IMR-90 (cell line): Measurements from ENCODE around the gene SH2D5. TPM values are rescaled to one million over a fixed set of nuclear protein-coding genes. Genes with fewer than 3 reads are reported as not detected.

Experiments used
- ATAC-seq: fragments of 200-7000 bp; cut with Tn5 transposase; 2 replicates; pipeline ENCODE4 v1.9.1; 2020; ENCODE audit warnings: low read depth, mild to moderate bottlenecking, moderate library complexity
- BruUV-seq: library from RNA; stranded (reverse); fragments of 400-500 nt; replicated peaks from 2 replicates; lab custom pipeline; 2021; lab: Mats Ljungman, UMichigan
- CTCF ChIA-PET: fragments of 300-600 bp; formaldehyde crosslinking; extraction: SDS; loops from one replicate; lab custom pipeline; 2021; ENCODE audit warnings: antibody characterized with exemption; lab: Yijun Ruan, JAX
- POLR2A ChIA-PET: fragments of 300-600 bp; sonication (Branson Sonifier 250); formaldehyde crosslinking; loops from one replicate; lab custom pipeline; 2022; ENCODE audit warnings: antibody characterized with exemption; ENCODE audit not compliant: unreplicated experiment; lab: Charles Lee
- DNase-seq: peaks from one replicate; pipeline ENCODE4 v3.0.0; 2013
- H2AFZ ChIP-seq: replicated peaks from 2 replicates; pipeline ENCODE3; 2013; ENCODE audit warnings: low read length, mild to moderate bottlenecking; ENCODE audit not compliant: poor library complexity
- H2AK5ac ChIP-seq: 2 replicates; pipeline ENCODE4 v1.6.1; 2013; ENCODE audit warnings: low read depth, low read length, inconsistent platforms
- H2AK9ac ChIP-seq: replicated peaks from 2 replicates; pipeline ENCODE3; 2013; ENCODE audit warnings: mild to moderate bottlenecking, low read depth, low read length, moderate library complexity; ENCODE audit not compliant: poor library complexity
- H2BK120ac ChIP-seq: 2 replicates; pipeline ENCODE4 v1.6.1; 2013; ENCODE audit warnings: low read depth, low read length, inconsistent platforms
- H2BK15ac ChIP-seq: 3 replicates; pipeline ENCODE4 v1.6.1; 2013; ENCODE audit warnings: low read depth, low read length, inconsistent platforms
- H2BK20ac ChIP-seq: 2 replicates; pipeline ENCODE4 v1.6.1; 2013; ENCODE audit warnings: low read depth, mild to moderate bottlenecking, inconsistent platforms, low read length, moderate library complexity
- H2BK5ac ChIP-seq: 2 replicates; pipeline ENCODE4 v1.6.1; 2013; ENCODE audit warnings: mild to moderate bottlenecking, low read depth, low read length, inconsistent platforms; ENCODE audit not compliant: poor library complexity, severe bottlenecking
- H3K14ac ChIP-seq: replicated peaks from 2 replicates; pipeline ENCODE4 v1.6.1; 2013; ENCODE audit warnings: low read depth, low read length, inconsistent platforms
- H3K18ac ChIP-seq: 2 replicates; pipeline ENCODE4 v1.6.1; 2013; ENCODE audit warnings: low read depth, low read length, control low read depth
- H3K23ac ChIP-seq: 2 replicates; pipeline ENCODE4 v1.6.1; 2013; ENCODE audit warnings: low read depth, low read length, inconsistent platforms
- H3K27ac ChIP-seq: 2 replicates; pipeline ENCODE4 v1.5.1; 2013; ENCODE audit warnings: mild to moderate bottlenecking, control low read depth, low read length; ENCODE audit not compliant: insufficient read depth
- H3K27me3 ChIP-seq: 2 replicates; pipeline ENCODE4 v1.6.1; 2013; ENCODE audit warnings: low read length; ENCODE audit not compliant: control insufficient read depth, insufficient read depth
- H3K36me3 ChIP-seq: 2 replicates; pipeline ENCODE4 v1.6.1; 2013; ENCODE audit warnings: low read length, mixed read lengths; ENCODE audit not compliant: control insufficient read depth, insufficient read depth
- H3K4ac ChIP-seq: 2 replicates; pipeline ENCODE4 v1.6.1; 2013; ENCODE audit warnings: low read depth, low read length, inconsistent platforms
- H3K4me1 ChIP-seq: 2 replicates; pipeline ENCODE4 v1.6.1; 2013; ENCODE audit warnings: low read length, mixed read lengths; ENCODE audit not compliant: control insufficient read depth, insufficient read depth
- H3K4me2 ChIP-seq: 2 replicates; pipeline ENCODE4 v1.6.1; 2013; ENCODE audit warnings: low read depth, mild to moderate bottlenecking, control low read depth, low read length, moderate library complexity
- H3K4me3 ChIP-seq: 2 replicates; pipeline ENCODE4 v1.5.1; 2013; ENCODE audit warnings: low read depth, mild to moderate bottlenecking, control low read depth, low read length, moderate library complexity; ENCODE audit not compliant: insufficient read depth
- H3K56ac ChIP-seq: 2 replicates; pipeline ENCODE4 v1.6.1; 2013; ENCODE audit warnings: low read length, inconsistent platforms; ENCODE audit not compliant: insufficient read depth; ENCODE audit errors: extremely low read depth
- H3K79me1 ChIP-seq, 2 experiments: 2 replicates each; pipeline ENCODE4 v1.6.1; 2013; ENCODE audit warnings: low read length in 2 of 2, inconsistent platforms in 1 of 2, low read depth in 1 of 2
- H3K9ac ChIP-seq: 2 replicates; pipeline ENCODE4 v1.6.1; 2013; ENCODE audit warnings: low read depth, low read length, control low read depth
- H3K9me1 ChIP-seq: 2 replicates; pipeline ENCODE4 v1.6.1; 2013; ENCODE audit warnings: low read length, inconsistent platforms; ENCODE audit not compliant: insufficient read depth
- H3K9me3 ChIP-seq: 2 replicates; pipeline ENCODE4 v1.6.1; 2013; ENCODE audit warnings: low read length; ENCODE audit not compliant: control insufficient read depth, insufficient read depth
- H4K20me1 ChIP-seq: 2 replicates; pipeline ENCODE4 v1.6.1; 2013; ENCODE audit warnings: low read length, inconsistent platforms; ENCODE audit not compliant: insufficient read depth
- H4K5ac ChIP-seq: 2 replicates; pipeline ENCODE4 v1.6.1; 2013; ENCODE audit warnings: mild to moderate bottlenecking, low read depth, low read length, control low read depth
- H4K8ac ChIP-seq, 2 experiments: 2 replicates each; pipeline ENCODE4 v1.6.1; 2013; ENCODE audit warnings: low read depth in 2 of 2, low read length in 2 of 2, control low read depth in 1 of 2, inconsistent platforms in 1 of 2
- H4K91ac ChIP-seq: 2 replicates; pipeline ENCODE4 v1.6.1; 2013; ENCODE audit warnings: low read depth, low read length, inconsistent platforms; ENCODE audit not compliant: insufficient read depth
- BHLHE40 ChIP-seq: fragments of 150-350 bp; IDR thresholded peaks from 2 replicates; pipeline ENCODE4 v1.6.1; 2016; ENCODE audit warnings: mild to moderate bottlenecking, low read depth, low read length
- CEBPB ChIP-seq: IDR thresholded peaks from 2 replicates; pipeline ENCODE4 v1.6.1; 2012; ENCODE audit warnings: low read depth, low read length, improper control_type of control experiment
- CHD1 ChIP-seq: IDR thresholded peaks from 2 replicates; pipeline ENCODE4 v1.6.1; 2012; ENCODE audit warnings: low read depth, low read length, improper control_type of control experiment
- FOS ChIP-seq: fragments of 150-350 bp; IDR thresholded peaks from 2 replicates; pipeline ENCODE4 v1.6.1; 2016; ENCODE audit warnings: low read depth, low read length
- MAFK ChIP-seq: IDR thresholded peaks from 2 replicates; pipeline ENCODE4 v1.6.1; 2012; ENCODE audit warnings: low read depth, low read length, improper control_type of control experiment
- MAZ ChIP-seq: IDR thresholded peaks from 2 replicates; pipeline ENCODE4 v1.6.1; 2012; ENCODE audit warnings: low read depth, mild to moderate bottlenecking, low read length, improper control_type of control experiment, moderate library complexity, borderline replicate concordance
- MXI1 ChIP-seq: IDR thresholded peaks from 2 replicates; pipeline ENCODE4 v1.6.1; 2012; ENCODE audit warnings: low read depth, mild to moderate bottlenecking, low read length, moderate library complexity, borderline replicate concordance
- NFE2L2 ChIP-seq: fragments of 150-350 bp; IDR thresholded peaks from 2 replicates; pipeline ENCODE4 v1.6.1; 2016; ENCODE audit warnings: low read depth, mild to moderate bottlenecking, low read length
- POLR2A ChIP-seq: IDR thresholded peaks from 2 replicates; pipeline ENCODE4 v1.6.1; 2012; ENCODE audit warnings: mild to moderate bottlenecking, low read depth, low read length
- RAD21 ChIP-seq: IDR thresholded peaks from 2 replicates; pipeline ENCODE4 v1.6.1; 2012; ENCODE audit warnings: low read length, improper control_type of control experiment
- RCOR1 ChIP-seq: IDR thresholded peaks from 2 replicates; pipeline ENCODE4 v1.6.1; 2012; ENCODE audit warnings: mild to moderate bottlenecking, low read length, improper control_type of control experiment; ENCODE audit not compliant: insufficient replicate concordance
- RFX5 ChIP-seq: IDR thresholded peaks from 2 replicates; pipeline ENCODE4 v1.8.0; 2012; ENCODE audit warnings: low read depth, mild to moderate bottlenecking, low read length, moderate library complexity
- SMC3 ChIP-seq: fragments of 150-350 bp; IDR thresholded peaks from 2 replicates; pipeline ENCODE4 v1.6.1; 2016; ENCODE audit warnings: low read depth, mild to moderate bottlenecking, antibody characterized with exemption, low read length, moderate library complexity
- WGBS, 2 experiments: methylation state at CpG; one replicate each; pipeline versions ENCODE4 v1.1.5 to v1.1.7; 2013; ENCODE audit warnings: missing lambda C conversion rate in 2 of 2; ENCODE audit not compliant: insufficient read length in 1 of 2; ENCODE audit errors: extremely low coverage in 2 of 2; 5-methylcytosine and 5-hydroxymethylcytosine counted together
- dilution Hi-C: fragments of 300-500 bp; cut with HindIII; formaldehyde crosslinking; loops from one replicate; pipeline ENCODE4 v1.14.3; 2018; ENCODE audit warnings: low sequenced_read_pairs; ENCODE audit not compliant: unreplicated experiment
- in situ Hi-C: fragments of 300-500 bp; cut with MboI; formaldehyde crosslinking; loops from 3 replicates; pipeline ENCODE4 v1.14.3; 2019; ENCODE audit warnings: low sequenced_read_pairs, inconsistent platforms, mixed read lengths
- intact Hi-C: fragments of 100-400 bp; cut with micrococcal nuclease; formaldehyde crosslinking; loops from 2 replicates; pipeline ENCODE4 v1.10.0; 2022
- polyA plus RNA-seq, 3 experiments: library from polyadenylated mRNA; depleted of rRNA; stranded (reverse); fragments of >200 nt; gene quantifications; 2 replicates each; pipeline ENCODE4 v1.2.3, GENCODE V29; 2012; ENCODE audit warnings: low replicate concordance in 1 of 3
- total RNA-seq: library from RNA; depleted of rRNA; stranded (reverse); fragments of >200 nt; gene quantifications from 2 replicates; pipeline ENCODE4 v1.2.3, GENCODE V29; 2012
- TF ChIP-seq, protein P1 (sequence below): conservative IDR thresholded peaks from 2 replicates; pipeline ENCODE4 v1.5.1; 2012; ENCODE audit warnings: mild to moderate bottlenecking, low read depth, low read length, improper control_type of control experiment
- TF ChIP-seq, protein P2 (sequence below): fragments of 150-350 bp; IDR thresholded peaks from 2 replicates; pipeline ENCODE4 v1.6.1; 2016; ENCODE audit warnings: low read depth, mild to moderate bottlenecking, low read length, moderate library complexity, borderline replicate concordance
- TF ChIP-seq, protein P3 (sequence below): fragments of 150-350 bp; IDR thresholded peaks from 2 replicates; pipeline ENCODE4 v1.6.1; 2017; ENCODE audit warnings: mild to moderate bottlenecking, antibody characterized with exemption, low read length, low read depth

SH2D5 gene
- total and polyA plus RNA-seq, 2 of the 4 experiments (the other 2 are of a cell fraction): 7.2 to 14.4 TPM

DNA sequence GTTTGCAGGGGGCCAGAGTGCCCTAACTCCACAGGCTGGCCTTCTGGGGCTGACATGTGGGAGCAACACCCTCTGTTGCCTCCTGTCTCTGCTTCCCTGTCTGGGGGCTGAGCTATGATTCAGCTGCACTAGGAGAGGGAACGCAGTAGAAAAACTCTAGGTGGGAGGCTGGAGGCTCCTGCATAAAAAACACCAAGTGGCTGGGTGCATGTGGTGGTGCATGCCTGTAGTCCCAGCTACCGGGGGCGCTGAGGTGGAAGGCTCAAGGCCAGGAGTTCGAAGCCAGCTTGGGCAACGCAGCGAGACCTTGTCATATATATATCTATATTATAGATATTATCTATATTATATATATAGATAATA, 20.3 kb downstream of the SH2D5 start:
- H2AFZ ChIP-seq: no peak overlapping the region
- no peak overlapping the region for H2BK5ac ChIP-seq
- H3K4me2 ChIP-seq: no peak overlapping the region
- no peaks in the 10 kb centered on the region; the same call in 1 of the 2 replicates for H3K4me1 ChIP-seq
- no peak overlapping the region for H2BK120ac ChIP-seq
- DNase-seq (no peak), ATAC-seq (no peak)
- no peak overlapping the region for H3K56ac ChIP-seq
- no peaks in the 10 kb centered on the region for H3K9me3 ChIP-seq
- ChIA-PET CTCF (no interaction called here), POLR2A (no interaction called here)
- TF ChIP-seq POLR2A (no peak), RFX5 (no peak), MAZ (no peak), CHD1 (no peak), CEBPB (no peak), RCOR1 (no peak), FOS (no peak), MAFK (no peak), NFE2L2 (no peak), RAD21 (no peak), BHLHE40 (no peak), MXI1 (no peak), SMC3 (no peak)
- TF ChIP-seq, protein P1, sequence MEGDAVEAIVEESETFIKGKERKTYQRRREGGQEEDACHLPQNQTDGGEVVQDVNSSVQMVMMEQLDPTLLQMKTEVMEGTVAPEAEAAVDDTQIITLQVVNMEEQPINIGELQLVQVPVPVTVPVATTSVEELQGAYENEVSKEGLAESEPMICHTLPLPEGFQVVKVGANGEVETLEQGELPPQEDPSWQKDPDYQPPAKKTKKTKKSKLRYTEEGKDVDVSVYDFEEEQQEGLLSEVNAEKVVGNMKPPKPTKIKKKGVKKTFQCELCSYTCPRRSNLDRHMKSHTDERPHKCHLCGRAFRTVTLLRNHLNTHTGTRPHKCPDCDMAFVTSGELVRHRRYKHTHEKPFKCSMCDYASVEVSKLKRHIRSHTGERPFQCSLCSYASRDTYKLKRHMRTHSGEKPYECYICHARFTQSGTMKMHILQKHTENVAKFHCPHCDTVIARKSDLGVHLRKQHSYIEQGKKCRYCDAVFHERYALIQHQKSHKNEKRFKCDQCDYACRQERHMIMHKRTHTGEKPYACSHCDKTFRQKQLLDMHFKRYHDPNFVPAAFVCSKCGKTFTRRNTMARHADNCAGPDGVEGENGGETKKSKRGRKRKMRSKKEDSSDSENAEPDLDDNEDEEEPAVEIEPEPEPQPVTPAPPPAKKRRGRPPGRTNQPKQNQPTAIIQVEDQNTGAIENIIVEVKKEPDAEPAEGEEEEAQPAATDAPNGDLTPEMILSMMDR: no peak
- TF ChIP-seq, protein P2, sequence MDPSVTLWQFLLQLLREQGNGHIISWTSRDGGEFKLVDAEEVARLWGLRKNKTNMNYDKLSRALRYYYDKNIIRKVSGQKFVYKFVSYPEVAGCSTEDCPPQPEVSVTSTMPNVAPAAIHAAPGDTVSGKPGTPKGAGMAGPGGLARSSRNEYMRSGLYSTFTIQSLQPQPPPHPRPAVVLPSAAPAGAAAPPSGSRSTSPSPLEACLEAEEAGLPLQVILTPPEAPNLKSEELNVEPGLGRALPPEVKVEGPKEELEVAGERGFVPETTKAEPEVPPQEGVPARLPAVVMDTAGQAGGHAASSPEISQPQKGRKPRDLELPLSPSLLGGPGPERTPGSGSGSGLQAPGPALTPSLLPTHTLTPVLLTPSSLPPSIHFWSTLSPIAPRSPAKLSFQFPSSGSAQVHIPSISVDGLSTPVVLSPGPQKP: no peak
- TF ChIP-seq, protein P3, sequence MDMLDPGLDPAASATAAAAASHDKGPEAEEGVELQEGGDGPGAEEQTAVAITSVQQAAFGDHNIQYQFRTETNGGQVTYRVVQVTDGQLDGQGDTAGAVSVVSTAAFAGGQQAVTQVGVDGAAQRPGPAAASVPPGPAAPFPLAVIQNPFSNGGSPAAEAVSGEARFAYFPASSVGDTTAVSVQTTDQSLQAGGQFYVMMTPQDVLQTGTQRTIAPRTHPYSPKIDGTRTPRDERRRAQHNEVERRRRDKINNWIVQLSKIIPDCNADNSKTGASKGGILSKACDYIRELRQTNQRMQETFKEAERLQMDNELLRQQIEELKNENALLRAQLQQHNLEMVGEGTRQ: no peak
- no peak overlapping the region for H4K5ac ChIP-seq
- no peak overlapping the region for H3K9ac ChIP-seq
- H3K18ac ChIP-seq: no peak overlapping the region
- no CpG with 5 or more reads among the region's 6 CpGs for WGBS, 2 experiments
- H3K14ac ChIP-seq: no peak overlapping the region
- in situ Hi-C loops (no loop called here), intact Hi-C loops (no loop called here), dilution Hi-C loops (no loop called here)
- no peaks in the 10 kb centered on the region for H3K79me1 ChIP-seq
- no peak overlapping the region for H2BK20ac ChIP-seq
- no TSS peak for BruUV-seq
- H2AK5ac ChIP-seq: no peak overlapping the region
- H3K27ac ChIP-seq: no peak overlapping the region
- H3K9me1 ChIP-seq: peaks cover 8% of the 10 kb centered on the region; the same call in 1 of the 2 replicates
- H4K20me1 ChIP-seq: no peaks in the 10 kb centered on the region
- no peak overlapping the region for H3K23ac ChIP-seq
- H2AK9ac ChIP-seq: no peak overlapping the region
- no peak overlapping the region for H2BK15ac ChIP-seq
- no peaks in the 10 kb centered on the region for H3K36me3 ChIP-seq
- H3K27me3 ChIP-seq: no peaks in the 10 kb centered on the region
- H4K8ac ChIP-seq: no peak overlapping the region
- no peak overlapping the region for H3K4ac ChIP-seq
- H4K91ac ChIP-seq: no peak overlapping the region
- no peak overlapping the region for H3K4me3 ChIP-seq
